NCI-H1105 (cell line): ENCODE results near the gene APOE.
"Not testable (repeated sequence)": the region's sequence is repeated elsewhere in the genome, so short reads cannot be mapped to it uniquely, and the experiment has no call there.

Source experiments
- DNase-seq: peaks from one replicate; lab custom pipeline; 2025; lab: John Stamatoyannopoulos, UW

Gene APOE

DNA sequence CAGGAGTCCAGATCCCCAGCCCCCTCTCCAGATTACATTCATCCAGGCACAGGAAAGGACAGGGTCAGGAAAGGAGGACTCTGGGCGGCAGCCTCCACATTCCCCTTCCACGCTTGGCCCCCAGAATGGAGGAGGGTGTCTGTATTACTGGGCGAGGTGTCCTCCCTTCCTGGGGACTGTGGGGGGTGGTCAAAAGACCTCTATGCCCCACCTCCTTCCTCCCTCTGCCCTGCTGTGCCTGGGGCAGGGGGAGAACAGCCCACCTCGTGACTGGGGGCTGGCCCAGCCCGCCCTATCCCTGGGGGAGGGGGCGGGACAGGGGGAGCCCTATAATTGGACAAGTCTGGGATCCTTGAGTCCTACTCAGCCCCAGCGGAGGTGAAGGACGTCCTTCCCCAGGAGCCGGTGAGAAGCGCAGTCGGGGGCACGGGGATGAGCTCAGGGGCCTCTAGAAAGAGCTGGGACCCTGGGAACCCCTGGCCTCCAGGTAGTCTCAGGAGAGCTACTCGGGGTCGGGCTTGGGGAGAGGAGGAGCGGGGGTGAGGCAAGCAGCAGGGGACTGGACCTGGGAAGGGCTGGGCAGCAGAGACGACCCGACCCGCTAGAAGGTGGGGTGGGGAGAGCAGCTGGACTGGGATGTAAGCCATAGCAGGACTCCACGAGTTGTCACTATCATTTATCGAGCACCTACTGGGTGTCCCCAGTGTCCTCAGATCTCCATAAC, at the start of gene APOE:
Gene APOE (plus strand): TSS at position 360 of the 724 bp plus-strand sequence. CDS start 829 bp downstream, outside the sequence.
- no peak for DNase-seq

DNA sequence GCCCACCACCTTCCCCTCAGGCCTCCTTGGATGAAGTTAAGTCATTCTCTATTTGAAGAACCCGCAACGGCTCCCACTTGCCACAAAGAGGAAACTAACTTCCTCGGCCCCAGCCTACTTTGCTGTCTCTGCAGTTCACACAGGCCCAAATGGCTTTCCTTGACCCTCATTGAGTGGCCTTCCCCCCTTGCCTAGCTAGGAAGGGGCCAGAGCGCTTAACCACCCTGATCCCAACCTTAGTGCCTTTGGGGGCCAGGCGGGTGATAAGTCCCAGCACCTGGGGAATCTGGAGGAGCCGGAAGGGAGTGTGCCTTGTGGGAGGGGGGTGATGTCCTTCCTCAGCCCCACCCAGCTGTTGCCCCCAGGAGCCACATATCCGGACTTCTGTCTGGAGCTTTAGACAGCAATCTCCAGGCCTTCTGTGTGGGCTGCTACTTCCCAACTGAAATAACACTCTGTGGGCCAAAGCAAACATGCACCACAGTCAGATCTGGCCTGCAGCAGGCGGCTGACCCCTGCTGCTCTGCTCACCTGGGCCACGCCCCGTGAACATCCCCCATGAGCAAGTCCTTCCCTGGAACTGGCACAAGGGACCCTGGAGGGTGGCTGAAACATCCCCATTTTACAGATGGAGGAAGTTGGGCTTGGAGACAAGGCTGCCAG, 49.0 kb upstream of the APOE start:
- DNase-seq = no peak

DNA sequence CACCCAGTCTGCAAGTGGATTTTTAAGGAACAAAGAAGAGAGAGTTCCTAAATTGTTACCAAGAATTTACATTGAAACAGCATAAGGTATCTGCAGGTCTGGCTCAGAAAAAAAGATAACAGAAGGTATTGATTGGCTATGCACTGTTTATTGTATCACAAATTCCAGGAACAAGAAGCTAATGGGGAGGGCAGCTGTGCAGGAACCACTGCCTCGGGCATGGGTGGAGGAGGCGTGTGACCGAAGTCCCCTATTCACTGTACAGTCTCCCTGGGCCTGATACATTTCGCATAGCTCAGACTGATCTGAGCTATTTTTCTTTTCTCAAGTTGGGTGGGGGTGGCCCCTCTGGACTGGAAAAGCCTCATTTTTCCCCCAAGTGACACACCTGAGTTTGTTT, 47.8 kb upstream of the APOE start:
- DNase-seq = no peak

- DNase-seq = not testable (repeated sequence)
Measured at GRCh38 chr19:44861576-44861975, 44.0 kb upstream of the APOE start.

GRCh38 chr19:44863990-44864389, 41.6 kb upstream of the APOE start:
- DNase-seq = no peak

GRCh38 chr19:44865196-44865767, 40.3 kb upstream of the APOE start:
- no peak for DNase-seq

- no peak for DNase-seq
Measured at GRCh38 chr19:44866664-44867063, 38.9 kb upstream of the APOE start.

DNA sequence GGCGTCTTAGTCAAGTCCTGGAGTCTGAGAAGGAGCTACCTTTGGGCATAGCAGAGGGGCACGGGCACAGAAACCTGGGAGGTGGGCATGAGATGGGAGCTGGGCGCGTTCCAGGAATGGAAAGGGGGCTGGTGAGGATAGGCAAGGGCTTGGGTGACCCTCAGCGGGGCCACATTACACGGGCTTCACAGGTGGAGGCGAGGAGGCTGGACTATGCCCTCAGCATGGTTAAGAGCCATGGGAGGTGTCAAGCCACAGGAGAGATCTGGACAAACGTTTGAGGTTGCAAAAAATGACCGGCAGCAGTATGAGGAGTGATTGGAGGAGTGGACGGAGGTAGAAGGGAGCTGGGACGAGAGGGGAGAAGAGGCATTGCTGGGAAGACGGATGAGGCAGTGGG, 38.0 kb upstream of the APOE start:
- DNase-seq = no peak

DNA sequence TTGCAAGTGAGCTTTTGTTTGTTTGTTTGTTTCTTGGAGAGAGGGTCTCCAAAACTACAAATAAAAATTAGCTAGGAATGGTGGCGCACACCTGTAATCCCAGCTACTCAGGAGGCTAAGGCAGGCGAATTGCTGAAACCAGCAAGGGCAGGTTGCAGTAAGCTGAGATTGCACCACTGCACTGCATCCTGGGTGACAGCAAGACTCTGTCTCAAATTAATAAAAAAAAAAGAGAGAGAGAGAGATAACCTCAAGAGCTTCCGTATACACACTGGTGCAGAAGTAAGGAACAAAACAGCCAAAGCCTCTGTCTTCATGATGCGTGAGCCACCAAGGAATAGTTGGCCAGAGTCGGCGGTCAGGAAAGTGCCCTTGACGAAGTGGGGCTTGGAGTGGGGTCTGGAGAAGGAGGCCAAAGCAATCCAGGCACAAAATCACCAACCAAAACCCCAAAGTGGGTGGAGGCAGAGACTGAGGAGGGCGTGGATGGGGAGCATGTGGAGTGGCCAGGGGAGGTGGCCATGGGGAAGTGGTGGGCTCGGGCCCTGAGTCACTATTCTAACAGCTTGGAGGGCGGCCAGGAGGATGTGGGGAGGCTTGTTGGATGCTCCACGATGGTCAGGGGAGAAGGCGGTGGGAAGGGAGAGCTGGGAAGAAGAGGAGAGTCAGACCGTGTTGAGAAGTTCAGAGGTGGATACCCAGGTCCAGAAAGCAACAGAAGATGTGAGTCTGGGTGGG, 35.7 kb upstream of the APOE start:
- DNase-seq = no peak

DNA sequence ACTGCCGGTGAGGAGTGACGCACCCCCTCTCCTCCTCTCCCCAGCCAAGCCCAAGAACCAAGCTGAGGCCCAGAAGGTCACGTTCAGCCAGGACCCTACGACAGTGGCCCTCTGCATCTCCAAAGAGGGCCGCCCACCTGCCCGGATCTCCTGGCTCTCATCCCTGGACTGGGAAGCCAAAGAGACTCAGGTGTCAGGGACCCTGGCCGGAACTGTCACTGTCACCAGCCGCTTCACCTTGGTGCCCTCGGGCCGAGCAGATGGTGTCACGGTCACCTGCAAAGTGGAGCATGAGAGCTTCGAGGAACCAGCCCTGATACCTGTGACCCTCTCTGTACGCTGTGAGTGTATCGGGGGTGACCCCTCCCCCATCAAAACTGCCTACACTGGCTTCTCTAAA, 33.8 kb upstream of the APOE start:
- no peak for DNase-seq

DNA sequence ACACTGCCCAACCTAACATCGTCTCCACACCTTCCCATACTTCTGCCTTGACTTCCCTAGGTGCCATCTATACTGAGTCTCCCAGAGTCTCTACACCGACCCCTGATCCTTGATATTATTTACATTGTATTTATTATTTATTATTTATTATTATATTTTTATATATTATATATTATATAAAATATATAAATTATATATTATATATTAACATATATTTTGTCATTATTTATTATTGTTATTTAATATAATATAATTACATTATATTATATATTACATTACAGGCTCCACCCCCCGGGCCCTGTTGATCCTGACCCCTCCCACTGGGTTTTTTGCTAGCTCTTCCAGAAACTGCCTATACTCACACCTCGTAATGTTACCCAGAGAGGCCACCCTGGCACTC, 32.9 kb upstream of the APOE start:
- DNase-seq = no peak

- DNase-seq = no peak
Measured at GRCh38 chr19:44874317-44874716, 31.3 kb upstream of the APOE start.

- DNase-seq = no peak
Measured at GRCh38 chr19:44875666-44876451, 29.7 kb upstream of the APOE start.

GRCh38 chr19:44876930-44877535, 28.6 kb upstream of the APOE start:
- no peak for DNase-seq

DNA sequence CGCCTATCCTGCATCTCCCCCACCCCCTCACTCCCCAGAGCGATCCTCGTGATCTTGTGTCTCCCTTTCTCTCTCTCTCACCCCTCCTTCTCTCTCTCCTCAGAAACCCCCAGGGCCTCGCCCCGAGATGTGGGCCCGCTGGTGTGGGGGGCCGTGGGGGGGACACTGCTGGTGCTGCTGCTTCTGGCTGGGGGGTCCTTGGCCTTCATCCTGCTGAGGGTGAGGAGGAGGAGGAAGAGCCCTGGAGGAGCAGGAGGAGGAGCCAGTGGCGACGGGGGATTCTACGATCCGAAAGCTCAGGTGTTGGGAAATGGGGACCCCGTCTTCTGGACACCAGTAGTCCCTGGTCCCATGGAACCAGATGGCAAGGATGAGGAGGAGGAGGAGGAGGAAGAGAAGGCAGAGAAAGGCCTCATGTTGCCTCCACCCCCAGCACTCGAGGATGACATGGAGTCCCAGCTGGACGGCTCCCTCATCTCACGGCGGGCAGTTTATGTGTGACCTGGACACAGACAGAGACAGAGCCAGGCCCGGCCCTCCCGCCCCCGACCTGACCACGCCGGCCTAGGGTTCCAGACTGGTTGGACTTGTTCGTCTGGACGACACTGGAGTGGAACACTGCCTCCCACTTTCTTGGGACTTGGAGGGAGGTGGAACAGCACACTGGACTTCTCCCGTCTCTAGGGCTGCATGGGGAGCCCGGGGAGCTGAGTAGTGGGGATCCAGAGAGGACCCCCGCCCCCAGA, 27.3 kb upstream of the APOE start:
- DNase-seq = no peak

DNA sequence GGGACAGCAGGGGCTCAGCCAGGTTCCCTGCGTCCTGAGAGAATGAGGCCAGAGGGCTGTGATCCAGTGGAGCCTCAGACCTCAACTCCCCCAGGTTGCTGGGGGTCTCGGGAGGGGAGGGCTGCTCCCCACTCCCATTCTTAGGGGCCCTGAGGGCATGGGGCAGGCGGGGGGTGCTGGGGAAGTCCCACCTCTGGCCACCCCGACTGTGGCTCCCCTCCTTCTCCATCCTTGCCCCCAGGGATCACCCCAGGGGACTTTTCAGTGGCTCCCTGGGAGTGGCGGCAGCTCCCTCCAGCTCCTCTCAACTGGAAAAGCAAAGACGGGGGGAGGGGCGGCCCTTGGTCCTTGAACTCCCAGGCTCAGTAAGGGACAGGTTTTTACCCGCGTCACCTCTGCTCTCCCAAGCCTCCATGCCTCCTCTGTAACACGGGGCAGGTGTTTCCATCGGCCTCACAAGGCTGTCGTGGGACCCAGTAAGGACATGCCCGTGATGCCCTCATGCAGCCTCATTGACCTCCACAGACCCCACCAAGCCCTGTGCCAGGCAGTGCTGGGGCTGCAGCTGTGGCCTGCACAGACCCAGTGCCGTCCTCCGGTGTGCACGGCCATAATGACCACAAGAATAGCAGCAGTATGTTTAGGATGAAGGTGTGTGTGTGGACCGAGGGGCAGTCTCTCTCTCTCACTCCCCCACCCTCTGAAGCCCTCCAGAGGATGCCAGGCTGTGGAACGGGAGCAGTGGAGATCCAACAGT, 26.1 kb upstream of the APOE start:
- DNase-seq = no peak

- no peak for DNase-seq
Measured at GRCh38 chr19:44882063-44882462, 23.5 kb upstream of the APOE start.

DNA sequence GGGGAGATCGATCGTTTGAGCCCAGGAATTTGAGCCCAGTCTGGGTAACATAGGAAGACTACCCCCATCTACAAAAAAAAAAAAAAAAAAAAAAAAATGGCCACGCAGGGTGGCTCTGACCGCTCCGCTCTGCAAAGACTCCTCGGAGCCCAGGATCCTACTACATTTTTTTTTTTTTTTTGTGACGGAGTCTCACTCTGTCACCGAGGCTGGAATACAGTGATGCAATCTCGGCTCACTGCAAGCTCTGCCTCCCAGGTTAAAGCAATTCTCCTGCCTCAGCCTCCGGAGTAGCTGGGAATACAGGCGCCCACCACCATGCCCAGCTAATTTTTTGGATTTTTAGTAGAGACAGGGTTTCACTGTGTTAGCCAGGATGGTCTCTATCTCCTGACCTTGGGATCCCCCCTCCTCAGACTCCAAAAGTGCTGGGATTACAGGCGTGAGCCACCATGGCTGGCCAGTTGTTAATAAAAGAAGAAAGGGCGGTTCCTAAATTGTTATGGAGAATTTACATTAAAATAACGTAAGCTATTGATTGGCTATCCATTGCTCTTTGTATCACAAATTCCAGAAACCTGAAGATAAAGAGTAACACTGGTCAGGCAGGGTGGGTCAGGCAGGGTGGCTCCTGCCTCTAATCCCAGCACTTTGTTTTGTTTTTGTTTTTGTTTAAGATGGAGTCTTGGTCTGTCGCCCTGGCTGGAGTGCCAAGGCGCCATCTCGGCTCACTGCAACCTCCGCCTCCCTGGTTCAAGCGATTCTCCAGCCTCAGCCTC, 22.8 kb upstream of the APOE start:
- DNase-seq = not testable (repeated sequence)

- DNase-seq = no peak
Measured at GRCh38 chr19:44883922-44884321, 21.7 kb upstream of the APOE start.
